Measurements from ENCODE around the gene NPC1.
A peak's percentile ranks its signal among the peaks of the same experiment; 100 is the strongest.

DNA sequence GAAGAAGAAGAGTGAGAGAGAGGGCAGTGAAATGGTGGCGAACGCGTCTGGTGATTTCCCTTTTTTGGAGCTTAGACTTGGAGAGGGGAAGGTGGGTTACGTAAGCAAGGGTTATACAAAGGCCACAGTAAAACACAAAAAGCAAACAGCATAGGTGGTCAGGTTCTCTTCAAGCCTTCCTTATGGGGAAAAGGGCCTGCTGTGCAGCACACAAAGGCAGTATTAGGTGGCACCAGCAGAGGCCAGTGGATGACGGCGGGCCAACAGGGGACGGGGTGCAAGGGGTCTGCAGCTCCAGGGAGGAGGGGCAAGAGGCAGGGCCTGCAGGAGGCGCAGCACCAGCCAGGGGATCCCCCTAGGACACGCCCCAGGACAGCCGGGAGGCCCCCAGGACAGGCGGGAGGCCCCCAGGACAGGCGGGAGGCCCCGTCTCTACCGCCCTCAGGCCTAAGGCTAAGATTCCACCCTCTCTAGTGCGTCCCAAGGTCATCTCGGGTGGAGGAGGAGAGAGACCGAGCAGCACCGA lies 32.6 kb upstream of the NPC1 start:
- TF ChIP-seq, protein P1, sequence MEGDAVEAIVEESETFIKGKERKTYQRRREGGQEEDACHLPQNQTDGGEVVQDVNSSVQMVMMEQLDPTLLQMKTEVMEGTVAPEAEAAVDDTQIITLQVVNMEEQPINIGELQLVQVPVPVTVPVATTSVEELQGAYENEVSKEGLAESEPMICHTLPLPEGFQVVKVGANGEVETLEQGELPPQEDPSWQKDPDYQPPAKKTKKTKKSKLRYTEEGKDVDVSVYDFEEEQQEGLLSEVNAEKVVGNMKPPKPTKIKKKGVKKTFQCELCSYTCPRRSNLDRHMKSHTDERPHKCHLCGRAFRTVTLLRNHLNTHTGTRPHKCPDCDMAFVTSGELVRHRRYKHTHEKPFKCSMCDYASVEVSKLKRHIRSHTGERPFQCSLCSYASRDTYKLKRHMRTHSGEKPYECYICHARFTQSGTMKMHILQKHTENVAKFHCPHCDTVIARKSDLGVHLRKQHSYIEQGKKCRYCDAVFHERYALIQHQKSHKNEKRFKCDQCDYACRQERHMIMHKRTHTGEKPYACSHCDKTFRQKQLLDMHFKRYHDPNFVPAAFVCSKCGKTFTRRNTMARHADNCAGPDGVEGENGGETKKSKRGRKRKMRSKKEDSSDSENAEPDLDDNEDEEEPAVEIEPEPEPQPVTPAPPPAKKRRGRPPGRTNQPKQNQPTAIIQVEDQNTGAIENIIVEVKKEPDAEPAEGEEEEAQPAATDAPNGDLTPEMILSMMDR (conservative IDR thresholded peaks at IDR 0.05 in 1 of 2, IDR thresholded peaks at IDR 0.05 in 1 of 2; ENCODE audit: low read depth in 1 of 2, low read length in 2 of 2) = peak in 1 of 2 donors; percentile 20
- no peak for TF ChIP-seq EZH2 (IDR thresholded peaks at IDR 0.05; ENCODE audit: low read length, missing control alignments)

All from fibroblast of lung (primary cell).